K562 (cell line): ENCODE results near the gene DDX5.

Experiments used
- COPS2 ChIP-seq: fragments of 450-650 bp; conservative IDR thresholded peaks from 2 replicates; pipeline ENCODE4 v1.6.1; 2016; ENCODE audit warnings: mild to moderate bottlenecking, moderate library complexity
- CTCF ChIP-seq, 3 experiments: IDR thresholded peaks in 2 of 3; conservative IDR thresholded peaks in 1 of 3; 2 replicates each; pipeline ENCODE4 v1.5.1; 2011 to 2012; ENCODE audit warnings: low read length in 3 of 3, mild to moderate bottlenecking in 3 of 3, control low read depth in 2 of 3, improper control_type of control experiment in 1 of 3, inconsistent platforms in 1 of 3, low read depth in 1 of 3, mixed read lengths in 1 of 3, moderate library complexity in 1 of 3; ENCODE audit not compliant: insufficient read depth in 2 of 3
- EHMT2 ChIP-seq: fragments of 450-650 bp; IDR thresholded peaks from 2 replicates; pipeline ENCODE4 v1.6.1; 2018; ENCODE audit warnings: antibody characterized with exemption
- EZH2 ChIP-seq: IDR thresholded peaks from 2 replicates; pipeline ENCODE4 v1.6.1; 2012; ENCODE audit warnings: low read depth, mild to moderate bottlenecking, inconsistent platforms, low read length, borderline replicate concordance
- HMG20B ChIP-seq: fragments of 250-450 bp; sonication (Bioruptor Pico); IDR thresholded peaks from 2 replicates; pipeline ENCODE4 v1.5.0; 2021; ENCODE audit warnings: mild to moderate bottlenecking
- MEF2A ChIP-seq: IDR thresholded peaks from 2 replicates; pipeline ENCODE4 v1.6.1; 2011; ENCODE audit warnings: low read depth, mild to moderate bottlenecking, low read length, moderate library complexity; ENCODE audit not compliant: control insufficient read depth
- RBBP5 ChIP-seq: fragments of 200-600 bp; sonication (generic); IDR thresholded peaks from 2 replicates; pipeline ENCODE4 v1.6.1; 2012; ENCODE audit warnings: borderline replicate concordance, mild to moderate bottlenecking, low read length, control low read depth, inconsistent platforms; ENCODE audit not compliant: insufficient read depth, poor library complexity, severe bottlenecking
- UBTF ChIP-seq, 2 experiments: IDR thresholded peaks; 2 replicates each; pipeline ENCODE4 v1.6.1; 2012; ENCODE audit warnings: improper control_type of control experiment in 2 of 2, low read depth in 2 of 2, low read length in 2 of 2, borderline replicate concordance in 1 of 2
- ZNF263 ChIP-seq: sonication (generic); formaldehyde crosslinking; IDR thresholded peaks from 2 replicates; pipeline ENCODE4 v1.8.0; 2022; ENCODE audit warnings: mild to moderate bottlenecking, missing genetic modification reagents, borderline replicate concordance

DNA sequence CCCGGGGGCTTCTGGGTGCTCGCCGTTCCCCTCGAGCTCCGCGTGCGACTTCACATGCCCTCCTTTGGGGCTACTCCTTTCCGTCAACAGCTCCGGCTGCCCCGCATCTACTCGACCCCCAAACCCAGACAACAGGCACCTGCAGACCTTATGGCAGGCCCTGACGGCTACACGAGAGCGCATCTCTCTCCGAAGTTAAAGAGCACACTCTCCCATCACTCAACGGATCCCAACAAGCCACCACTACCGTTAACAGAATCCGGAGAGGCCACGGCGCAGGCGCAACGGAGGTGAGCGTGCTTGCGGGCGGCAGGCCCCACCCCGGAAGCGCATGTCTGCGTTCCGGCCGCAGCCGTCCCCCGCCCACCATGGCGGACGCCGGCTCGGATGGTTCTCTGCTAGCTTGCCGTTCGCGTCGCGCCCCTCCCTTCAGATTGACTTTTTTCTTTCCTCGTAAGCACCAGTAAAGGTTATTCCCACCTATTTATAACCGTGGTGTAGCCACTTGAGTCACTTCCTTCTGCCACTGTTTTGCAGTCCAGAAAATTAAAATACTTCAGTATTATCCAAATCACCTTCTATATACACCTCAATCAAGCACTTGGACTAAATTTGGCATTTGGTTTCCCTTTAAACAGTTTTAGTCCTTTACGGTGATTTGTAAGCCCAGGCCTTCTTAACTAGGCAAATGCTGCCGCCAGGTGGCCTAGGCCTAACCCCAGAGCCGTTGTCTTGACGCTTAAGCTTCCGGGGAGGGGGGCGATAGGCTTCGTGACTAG is 9.1 kb downstream of the DDX5 start, which contains the start of gene POLG2:
- peak; percentile 66 to 84 (median 69) for TF ChIP-seq CTCF (IDR thresholded peaks at IDR 0.05 in 2 of 3, conservative IDR thresholded peaks at IDR 0.05 in 1 of 3; ENCODE audit: insufficient read depth in 2 of 3, low read depth in 1 of 3, low read length in 3 of 3)
- no peak; the same call in 1 of the 2 replicates for TF ChIP-seq EHMT2
- TF ChIP-seq RBBP5, result peak; percentile 66
- TF ChIP-seq MEF2A, result 0 out of 2 replicates have a peak, but pooled peaks have one; percentile 3
- no peak for TF ChIP-seq EZH2
- TF ChIP-seq UBTF (IDR thresholded peaks at IDR 0.05; ENCODE audit: borderline replicate concordance in 1 of 2, low read depth in 2 of 2, low read length in 2 of 2), result no peak
- TF ChIP-seq ZNF263 (CRISPR knock-in tag), result no peak
- no peak for TF ChIP-seq COPS2
- no peak for TF ChIP-seq HMG20B (CRISPR knock-in tag)
